ENCODE measurements around the gene HMMR.

- TF ChIP-seq CTCF (conservative IDR thresholded peaks at IDR 0.05; ENCODE audit: low read depth, low read length) (no peak), POLR2A (IDR thresholded peaks at IDR 0.05; ENCODE audit: low read depth, low read length) (no peak), ELK1 (IDR thresholded peaks at IDR 0.05; ENCODE audit: borderline replicate concordance, low read depth, low read length) (no peak), RCOR1 (IDR thresholded peaks at IDR 0.05; ENCODE audit: insufficient replicate concordance, low read length) (no peak), RAD21 (IDR thresholded peaks at IDR 0.05; ENCODE audit: low read length) (no peak), SMC3 (IDR thresholded peaks at IDR 0.05; ENCODE audit: low read depth, low read length) (no peak), BHLHE40 (IDR thresholded peaks at IDR 0.05; ENCODE audit: low read depth, low read length) (no peak), MAZ (IDR thresholded peaks at IDR 0.05; ENCODE audit: borderline replicate concordance, low read depth, low read length) (no peak), RFX5 (IDR thresholded peaks at IDR 0.05; ENCODE audit: low read depth, low read length) (no peak), CHD1 (IDR thresholded peaks at IDR 0.05; ENCODE audit: low read depth, low read length) (no peak), FOS (IDR thresholded peaks at IDR 0.05; ENCODE audit: low read depth, low read length) (no peak), MAFK (IDR thresholded peaks at IDR 0.05; ENCODE audit: low read depth, low read length) (no peak)
Observed at GRCh38 chr5:163460562-163461171, at the start of gene HMMR.

Measured in IMR-90 (cell line).